DMS53 treated with DMSO at 0.1 percent for 48 hours (cell line): ENCODE results near the gene SYNE2.
"Not testable (repeated sequence)": the region's sequence is repeated elsewhere in the genome, so short reads cannot be mapped to it uniquely, and the experiment has no call there.

ENCODE experiments used
- DNase-seq: peaks from one replicate; lab custom pipeline; 2025; ENCODE audit not compliant: unreplicated experiment; lab: John Stamatoyannopoulos, UW

Gene SYNE2

DNA sequence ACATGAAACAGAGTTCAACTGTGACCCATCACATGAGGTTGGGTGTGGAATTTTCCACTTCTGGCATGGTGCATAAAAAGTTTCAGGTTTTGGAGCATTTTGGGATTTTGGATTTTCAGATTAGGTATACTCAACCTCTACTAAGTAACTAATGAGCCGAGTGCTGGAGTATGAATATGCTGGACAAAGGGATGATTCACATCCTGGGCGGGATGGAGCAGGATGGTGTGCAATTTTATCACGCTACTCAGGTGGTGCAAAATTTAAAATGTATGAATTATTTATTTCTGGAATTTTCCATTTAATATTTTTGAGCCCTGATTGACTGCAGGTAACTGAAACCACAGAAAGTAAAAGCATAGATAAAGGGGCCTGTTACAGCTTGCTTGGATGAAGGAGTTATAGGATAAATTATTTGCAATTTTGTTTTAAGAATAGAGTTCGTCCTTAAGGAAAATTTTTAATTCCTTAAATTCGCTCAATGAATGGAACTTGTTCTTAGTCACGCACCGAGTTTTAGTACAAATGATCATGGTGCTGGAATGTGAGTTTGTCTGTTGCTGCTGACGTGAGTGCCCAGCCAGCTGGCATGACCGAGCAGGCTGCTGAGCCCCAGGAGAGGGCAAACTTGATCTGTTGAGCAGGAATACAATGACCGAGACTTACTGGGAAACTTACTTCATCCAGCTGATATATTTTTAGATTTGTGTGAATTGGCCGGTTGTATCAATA, 265.0 kb downstream of the SYNE2 start:
- DNase-seq = no peak

DNA sequence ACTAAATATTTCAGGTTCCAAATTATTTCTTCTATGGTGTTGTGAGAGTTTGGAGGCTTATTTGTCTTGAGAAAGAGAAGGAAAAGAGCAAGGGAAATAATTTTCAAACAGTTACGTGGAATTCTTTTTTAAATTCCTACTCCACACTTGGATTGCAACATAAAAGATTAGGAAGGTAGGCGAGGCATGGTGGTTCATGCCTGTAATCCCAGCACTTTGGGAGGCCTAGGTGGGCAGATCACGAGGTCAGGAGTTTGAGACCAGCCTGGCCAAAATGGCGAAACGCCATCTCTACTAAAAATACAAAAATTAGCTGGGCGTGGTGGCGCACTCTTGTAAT, 265.6 kb downstream of the SYNE2 start:
- DNase-seq = not testable (repeated sequence)

DNA sequence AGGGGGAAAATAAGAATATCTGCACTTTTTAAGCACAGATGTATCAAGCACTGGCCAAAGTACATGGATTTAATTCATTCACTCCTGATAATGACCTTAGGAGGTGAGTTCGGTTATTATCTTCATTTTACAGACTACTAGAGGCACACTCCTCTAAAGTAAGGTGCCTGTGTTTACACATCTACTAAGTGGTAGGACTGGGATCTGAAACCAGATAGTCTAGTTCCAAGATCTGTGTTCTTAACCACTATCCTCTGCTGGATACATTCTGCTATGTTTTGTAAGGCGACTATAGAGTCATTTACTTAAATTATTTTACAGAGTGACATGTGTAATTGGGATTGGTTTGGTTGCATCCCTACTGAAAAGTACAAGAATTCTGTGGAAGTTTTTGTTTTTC, 266.1 kb downstream of the SYNE2 start:
- no peak for DNase-seq

DNA sequence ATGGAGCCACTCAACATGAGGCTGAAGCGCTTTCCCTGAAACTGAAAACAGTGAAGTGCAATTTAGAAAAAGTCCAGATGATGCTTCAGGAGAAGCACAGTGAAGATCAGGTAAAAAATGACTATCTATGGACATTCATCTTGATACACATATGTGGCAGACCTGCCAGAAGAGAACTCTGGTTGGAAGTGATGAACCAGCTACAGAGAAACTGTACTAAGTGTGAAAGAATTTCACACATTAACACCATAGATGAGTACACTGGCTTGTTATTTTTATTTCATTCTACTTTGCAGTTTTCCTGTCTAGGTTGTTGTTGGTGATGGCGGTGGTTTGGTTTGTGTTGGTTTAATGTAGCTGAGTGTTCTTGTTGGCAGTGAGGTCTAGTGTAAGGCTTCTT, 266.7 kb downstream of the SYNE2 start:
- no peak for DNase-seq

DNA sequence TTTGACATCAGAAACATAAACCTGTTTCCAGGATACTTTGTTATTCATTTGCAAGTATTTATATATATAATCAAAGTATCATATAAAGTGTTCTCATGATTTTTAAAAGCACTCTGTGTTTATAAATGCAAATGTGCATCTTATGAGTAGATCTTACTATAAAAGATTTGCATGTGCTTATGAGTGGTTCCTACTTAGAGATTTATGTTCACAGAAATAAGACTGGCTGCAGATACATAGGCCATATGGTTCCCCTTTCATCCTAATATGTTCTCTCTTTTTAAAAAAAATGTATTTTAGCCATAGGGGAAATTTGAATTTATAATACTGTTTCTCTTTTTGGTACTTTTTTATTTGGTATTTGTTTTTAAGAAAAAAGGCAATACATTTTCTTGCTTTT, 267.2 kb downstream of the SYNE2 start:
- no peak for DNase-seq

- no peak for DNase-seq
Measured at GRCh38 chr14:64123241-64123822, 270.5 kb downstream of the SYNE2 start.

DNA sequence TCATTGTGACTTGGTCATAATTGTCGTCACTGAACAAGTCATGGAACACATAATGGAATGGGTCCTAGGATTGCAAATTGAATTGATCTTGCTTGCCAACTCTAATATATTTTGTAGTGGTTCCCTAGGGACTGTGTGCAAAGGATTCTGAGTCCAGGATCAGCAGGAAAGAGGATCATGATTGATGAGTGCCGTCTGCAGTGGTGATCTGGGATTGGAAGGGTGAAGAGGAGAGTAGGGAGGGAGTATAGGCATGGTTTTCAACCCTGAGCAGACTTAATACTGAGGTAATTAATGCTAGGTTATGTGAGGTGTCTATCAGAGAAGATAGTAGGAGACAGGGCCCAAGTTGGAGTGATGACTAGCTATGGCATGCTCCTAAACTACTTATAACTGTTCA, 272.5 kb downstream of the SYNE2 start:
- no peak for DNase-seq

DNA sequence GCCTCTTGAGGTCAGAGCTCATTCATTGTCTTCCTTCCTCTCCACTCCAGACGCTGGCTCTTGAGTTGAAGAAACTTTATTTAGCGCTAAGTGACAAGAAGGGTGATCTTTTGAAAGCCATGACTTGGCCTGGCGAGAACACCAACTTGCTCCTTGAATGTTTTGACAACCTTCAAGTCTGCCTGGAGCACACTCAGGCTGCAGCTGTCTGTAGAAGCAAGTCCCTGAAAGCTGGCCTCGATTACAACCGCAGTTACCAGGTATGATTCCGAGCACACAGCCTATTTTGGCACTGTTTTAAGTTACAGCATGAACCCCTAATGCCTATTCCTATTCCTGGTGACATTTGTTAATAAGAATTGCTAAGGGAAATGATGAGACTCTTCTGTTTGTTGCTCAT, 273.7 kb downstream of the SYNE2 start:
- no peak for DNase-seq

GRCh38 chr14:64137657-64138290, 285.0 kb downstream of the SYNE2 start:
- no peak for DNase-seq

GRCh38 chr14:64147126-64147790, 294.5 kb downstream of the SYNE2 start:
- DNase-seq = no peak

GRCh38 chr14:64149921-64150320, 297.1 kb downstream of the SYNE2 start:
- DNase-seq = no peak

- no peak for DNase-seq
Measured at GRCh38 chr14:64158608-64159007, 305.8 kb downstream of the SYNE2 start.

- no peak for DNase-seq
Measured at GRCh38 chr14:64159588-64159987, 306.8 kb downstream of the SYNE2 start.

DNA sequence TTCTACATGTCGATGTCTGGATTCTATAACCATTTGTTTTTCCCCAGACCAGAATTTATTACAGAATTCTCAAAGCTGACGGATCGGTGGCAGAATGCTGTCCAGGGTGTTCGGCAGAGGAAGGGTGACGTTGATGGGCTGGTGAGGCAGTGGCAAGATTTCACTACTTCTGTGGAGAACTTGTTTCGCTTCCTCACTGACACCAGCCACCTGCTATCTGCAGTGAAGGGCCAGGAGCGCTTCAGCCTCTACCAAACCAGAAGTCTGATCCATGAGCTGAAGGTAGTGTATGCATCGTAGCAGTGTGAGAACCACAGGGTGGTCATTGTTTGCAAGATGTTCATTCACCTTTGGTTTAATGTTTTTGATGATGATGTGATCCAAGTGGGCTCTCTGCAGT, 317.4 kb downstream of the SYNE2 start:
- no peak for DNase-seq

- DNase-seq = no peak
Measured at GRCh38 chr14:64174922-64175782, 322.3 kb downstream of the SYNE2 start.

- DNase-seq = no peak
Measured at GRCh38 chr14:64176330-64176729, 323.5 kb downstream of the SYNE2 start.

GRCh38 chr14:64178814-64179213, 326.0 kb downstream of the SYNE2 start:
- no peak for DNase-seq

GRCh38 chr14:64182908-64183307, 330.1 kb downstream of the SYNE2 start:
- DNase-seq = not testable (repeated sequence)

- DNase-seq = no peak
Measured at GRCh38 chr14:64184103-64184729, 331.4 kb downstream of the SYNE2 start.

- no peak for DNase-seq
Measured at GRCh38 chr14:64185184-64185583, 332.4 kb downstream of the SYNE2 start.
